BLaER1 treated with 17β-estradiol and CSF1 and Interleukin-3, amounts not matched to agents 10 nM and 100 nM (cell line): ENCODE measurements around the gene SREK1IP1.
A peak's percentile ranks its signal among the peaks of the same experiment; 100 is the strongest.

Experiments used
- H3K27ac ChIP-seq, 11 experiments: shearing (Covaris generic); formaldehyde crosslinking; 2 replicates each; pipeline ENCODE4 v1.8.1; 2022
- H3K27me3 ChIP-seq, 11 experiments: shearing (Covaris generic); formaldehyde crosslinking; 2 replicates each; pipeline ENCODE4 v1.8.1; 2022
- H3K36me3 ChIP-seq, 11 experiments: shearing (Covaris generic); formaldehyde crosslinking; 2 replicates each; pipeline ENCODE4 v1.8.1; 2022
- H3K4me1 ChIP-seq, 10 experiments: shearing (Covaris generic); formaldehyde crosslinking; 2 replicates each; pipeline ENCODE4 v1.8.1; 2022
- H3K4me2 ChIP-seq, 11 experiments: shearing (Covaris generic); formaldehyde crosslinking; 2 replicates each; pipeline ENCODE4 v1.8.1; 2022
- H3K4me3 ChIP-seq, 10 experiments: shearing (Covaris generic); formaldehyde crosslinking; 2 replicates each; pipeline ENCODE4 v1.8.1; 2022
- H3K9ac ChIP-seq, 11 experiments: shearing (Covaris generic); formaldehyde crosslinking; 2 replicates each; pipeline ENCODE4 v1.8.1; 2022
- H3K9me3 ChIP-seq, 11 experiments: shearing (Covaris generic); formaldehyde crosslinking; replicated peaks in 1 of 11; 2 replicates each; pipeline ENCODE4 v1.8.1; 2022
- H4K20me1 ChIP-seq, 11 experiments: shearing (Covaris generic); formaldehyde crosslinking; 2 replicates each; pipeline ENCODE4 v1.8.1; 2022
- Cebpa-rat ChIP-seq, 11 experiments: shearing (Covaris generic); IDR thresholded peaks; 2 replicates each; pipeline ENCODE4 v1.8.1; 2022

Gene SREK1IP1

GRCh38 chr5:64771736-64772135 lies 3.2 kb upstream of the SREK1IP1 start:
- Histone ChIP-seq H4K20me1 (peaks cover 0 to 25% (median 5%) of the 10 kb centered on the region in 11 experiments; a peak in 9 of 22 replicates), H3K9ac (no peak overlapping the region), H3K9me3 (no peaks in the 10 kb centered on the region), H3K4me3 (no peak overlapping the region), H3K36me3 (peaks cover 0 to 25% (median 12%) of the 10 kb centered on the region in 11 experiments; a peak in 10 of 22 replicates), H3K27me3 (no peaks in the 10 kb centered on the region), H3K4me2 (0 out of 22 replicates have a peak overlapping the region, but pooled peaks of 2 of the 11 experiments have one; percentile 4 to 8), H3K4me1 (peaks cover 46 to 73% (median 57%) of the 10 kb centered on the region in 10 experiments), H3K27ac (no peak overlapping the region)
- TF ChIP-seq Cebpa-rat (IDR thresholded peaks at IDR 0.05), result no peak

- H3K27ac ChIP-seq, result peak overlapping the region in 1 of 11 experiments; percentile 97; a peak in 2 of 22 replicates
- H3K4me2 ChIP-seq, result peak overlapping the region; percentile 84 to 98 (median 95)
- no peak for TF ChIP-seq Cebpa-rat (IDR thresholded peaks at IDR 0.05)
- peaks cover 9 to 39% (median 22%) of the 10 kb centered on the region in 11 experiments; a peak in 15 of 22 replicates for H4K20me1 ChIP-seq
- no peaks in the 10 kb centered on the region for H3K27me3 ChIP-seq
- peak overlapping the region in 6 of 11 experiments; percentile 88 to 93 (median 92); a peak in 12 of 22 replicates for H3K9ac ChIP-seq
- H3K36me3 ChIP-seq, result peaks cover 13 to 25% (median 17%) of the 10 kb centered on the region in 11 experiments; a peak in 20 of 22 replicates
- no peaks in the 10 kb centered on the region for H3K9me3 ChIP-seq
- peak overlapping the region; percentile 76 to 99 (median 92) for H3K4me3 ChIP-seq
- peaks cover 46 to 71% (median 57%) of the 10 kb centered on the region in 10 experiments for H3K4me1 ChIP-seq
These were observed 1.4 kb upstream of the SREK1IP1 start for GRCh38 chr5:64769855-64770254.

GRCh38 chr5:64767959-64768357 lies 533 bp downstream of the SREK1IP1 start:
- Histone ChIP-seq H3K36me3 (peaks cover 27 to 39% (median 35%) of the 10 kb centered on the region in 11 experiments), H3K27me3 (no peaks in the 10 kb centered on the region), H3K9ac (peak overlapping the region; percentile 88 to 96 (median 93)), H3K4me3 (peak overlapping the region; percentile 76 to 99 (median 92)), H3K27ac (peak overlapping the region; percentile 91 to 97 (median 96)), H3K4me1 (peaks cover 32 to 52% (median 42%) of the 10 kb centered on the region in 10 experiments), H4K20me1 (peaks cover 21 to 49% (median 38%) of the 10 kb centered on the region in 11 experiments; a peak in 19 of 22 replicates), H3K9me3 (no peaks in the 10 kb centered on the region), H3K4me2 (peak overlapping the region; percentile 73 to 97 (median 89))
- no peak for TF ChIP-seq Cebpa-rat (IDR thresholded peaks at IDR 0.05)

- Histone ChIP-seq H3K27ac (peak overlapping the region in 3 of 11 experiments; percentile 94 to 97 (median 96); a peak in 3 of 22 replicates), H3K9ac (peak overlapping the region; percentile 88 to 96 (median 93); a peak in 16 of 22 replicates), H3K4me3 (peak overlapping the region; percentile 76 to 99 (median 92)), H3K4me1 (peaks cover 32 to 49% (median 40%) of the 10 kb centered on the region in 10 experiments), H3K27me3 (no peaks in the 10 kb centered on the region), H3K9me3 (no peaks in the 10 kb centered on the region), H3K36me3 (peaks cover 32 to 48% (median 39%) of the 10 kb centered on the region in 11 experiments), H3K4me2 (peak overlapping the region; percentile 73 to 97 (median 89)), H4K20me1 (peaks cover 21 to 52% (median 45%) of the 10 kb centered on the region in 11 experiments; a peak in 19 of 22 replicates)
- no peak for TF ChIP-seq Cebpa-rat (IDR thresholded peaks at IDR 0.05)
These were observed 1.6 kb downstream of the SREK1IP1 start for GRCh38 chr5:64766941-64767340.

GRCh38 chr5:64765804-64766504 lies 2.5 kb downstream of the SREK1IP1 start:
- no peak overlapping the region for H3K9ac ChIP-seq
- peaks cover 25 to 59% (median 53%) of the 10 kb centered on the region in 11 experiments; a peak in 20 of 22 replicates for H4K20me1 ChIP-seq
- peak overlapping the region; percentile 36 to 97 (median 89) for H3K4me2 ChIP-seq
- no peak overlapping the region; a peak in 1 of 20 replicates for H3K4me3 ChIP-seq
- no peaks in the 10 kb centered on the region for H3K9me3 ChIP-seq
- peaks cover 37 to 58% (median 48%) of the 10 kb centered on the region in 11 experiments for H3K36me3 ChIP-seq
- H3K4me1 ChIP-seq, result peaks cover 32 to 41% (median 37%) of the 10 kb centered on the region in 10 experiments
- H3K27ac ChIP-seq, result no peak overlapping the region
- TF ChIP-seq Cebpa-rat (IDR thresholded peaks at IDR 0.05), result no peak
- no peaks in the 10 kb centered on the region for H3K27me3 ChIP-seq

GRCh38 chr5:64763948-64764503 lies 4.5 kb downstream of the SREK1IP1 start:
- peaks cover 36 to 78% (median 72%) of the 10 kb centered on the region in 11 experiments; a peak in 20 of 22 replicates for H4K20me1 ChIP-seq
- no peaks in the 10 kb centered on the region for H3K27me3 ChIP-seq
- H3K9ac ChIP-seq, result no peak overlapping the region
- peaks cover 42 to 77% (median 65%) of the 10 kb centered on the region in 11 experiments for H3K36me3 ChIP-seq
- no peak for TF ChIP-seq Cebpa-rat (IDR thresholded peaks at IDR 0.05)
- H3K4me2 ChIP-seq, result no peak overlapping the region
- H3K4me1 ChIP-seq, result peaks cover 19 to 23% (median 21%) of the 10 kb centered on the region in 10 experiments
- no peaks in the 10 kb centered on the region for H3K9me3 ChIP-seq
- H3K4me3 ChIP-seq, result no peak overlapping the region
- no peak overlapping the region for H3K27ac ChIP-seq

GRCh38 chr5:64759960-64760660 lies 8.4 kb downstream of the SREK1IP1 start:
- no peaks in the 10 kb centered on the region for H3K9me3 ChIP-seq
- TF ChIP-seq Cebpa-rat (IDR thresholded peaks at IDR 0.05), result no peak
- no peak overlapping the region for H3K4me3 ChIP-seq
- H3K4me1 ChIP-seq, result no peaks in the 10 kb centered on the region
- H3K27me3 ChIP-seq, result no peaks in the 10 kb centered on the region
- no peak overlapping the region for H3K4me2 ChIP-seq
- no peak overlapping the region for H3K27ac ChIP-seq
- H4K20me1 ChIP-seq, result peaks cover 39 to 99% (median 79%) of the 10 kb centered on the region in 11 experiments; a peak in 21 of 22 replicates
- peaks cover 50 to 95% (median 70%) of the 10 kb centered on the region in 11 experiments for H3K36me3 ChIP-seq
- H3K9ac ChIP-seq, result no peak overlapping the region

- H4K20me1 ChIP-seq, result peaks cover 35 to 99% (median 79%) of the 10 kb centered on the region in 11 experiments; a peak in 21 of 22 replicates
- H3K4me1 ChIP-seq, result no peaks in the 10 kb centered on the region
These were observed 9.6 kb downstream of the SREK1IP1 start for GRCh38 chr5:64758901-64759300.

More at GRCh38 chr5:64758901-64759300, 9.6 kb downstream of the SREK1IP1 start:
- H3K4me3 ChIP-seq, result no peak overlapping the region
- no peaks in the 10 kb centered on the region for H3K27me3 ChIP-seq
- H3K9ac ChIP-seq, result no peak overlapping the region
- no peaks in the 10 kb centered on the region for H3K9me3 ChIP-seq
- no peak for TF ChIP-seq Cebpa-rat (IDR thresholded peaks at IDR 0.05)
- H3K27ac ChIP-seq, result no peak overlapping the region
- H3K4me2 ChIP-seq, result no peak overlapping the region
- H3K36me3 ChIP-seq, result peaks cover 49 to 95% (median 68%) of the 10 kb centered on the region in 11 experiments
